ENCODE measurements around the gene ZNF138.
"Not testable (repeated sequence)": the region's sequence is repeated elsewhere in the genome, so short reads cannot be mapped to it uniquely, and the experiment has no call there.

Gene ZNF138

GRCh38 chr7:64794171-64794844 lies at the start of gene ZNF138:
ZNF138 (plus strand) TSS chr7:64794428; CDS start chr7:64794569, 141 bp downstream.
- DNase-seq (ENCODE audit: low read depth, low spot score): peak; percentile 88

- DNase-seq (ENCODE audit: low read depth, low spot score): no peak
Observed at GRCh38 chr7:64744680-64745079, 49.5 kb upstream of the ZNF138 start.

GRCh38 chr7:64747802-64748201 lies 46.4 kb upstream of the ZNF138 start:
- DNase-seq (ENCODE audit: low read depth, low spot score): no peak

- DNase-seq (ENCODE audit: low read depth, low spot score): no peak
Observed at GRCh38 chr7:64753032-64753431, 41.2 kb upstream of the ZNF138 start.

- DNase-seq (ENCODE audit: low read depth, low spot score): no peak
Observed at GRCh38 chr7:64755865-64756264, 38.4 kb upstream of the ZNF138 start.

GRCh38 chr7:64758151-64758550 lies 36.1 kb upstream of the ZNF138 start:
- no peak for DNase-seq (ENCODE audit: low read depth, low spot score)

GRCh38 chr7:64768824-64769223 lies 25.4 kb upstream of the ZNF138 start:
- DNase-seq (ENCODE audit: low read depth, low spot score): no peak

- no peak for DNase-seq (ENCODE audit: low read depth, low spot score)
Observed at GRCh38 chr7:64774204-64774842, 19.9 kb upstream of the ZNF138 start.

GRCh38 chr7:64775289-64775688 lies 18.9 kb upstream of the ZNF138 start:
- DNase-seq (ENCODE audit: low read depth, low spot score): no peak

GRCh38 chr7:64784842-64785241 lies 9.4 kb upstream of the ZNF138 start:
- DNase-seq (ENCODE audit: low read depth, low spot score): not testable (repeated sequence)

GRCh38 chr7:64787295-64787694 lies 6.9 kb upstream of the ZNF138 start:
- DNase-seq (ENCODE audit: low read depth, low spot score): no peak

GRCh38 chr7:64789241-64789640 lies 5.0 kb upstream of the ZNF138 start:
- DNase-seq (ENCODE audit: low read depth, low spot score): not testable (repeated sequence)

- DNase-seq (ENCODE audit: low read depth, low spot score): no peak
Observed at GRCh38 chr7:64793106-64793755, 997 bp upstream of the ZNF138 start.

GRCh38 chr7:64795176-64795575 lies 948 bp downstream of the ZNF138 start:
- DNase-seq (ENCODE audit: low read depth, low spot score): no peak

- DNase-seq (ENCODE audit: low read depth, low spot score): not testable (repeated sequence)
Observed at GRCh38 chr7:64799169-64799568, 4.9 kb downstream of the ZNF138 start.

GRCh38 chr7:64802699-64803098 lies 8.5 kb downstream of the ZNF138 start:
- DNase-seq (ENCODE audit: low read depth, low spot score): no peak

GRCh38 chr7:64807731-64808365 lies 13.6 kb downstream of the ZNF138 start:
- no peak for DNase-seq (ENCODE audit: low read depth, low spot score)

- no peak for DNase-seq (ENCODE audit: low read depth, low spot score)
Observed at GRCh38 chr7:64811767-64812166, 17.5 kb downstream of the ZNF138 start.

- no peak for DNase-seq (ENCODE audit: low read depth, low spot score)
Observed at GRCh38 chr7:64830926-64831325, 36.7 kb downstream of the ZNF138 start.

GRCh38 chr7:64832136-64832535 lies 37.9 kb downstream of the ZNF138 start:
- no peak for DNase-seq (ENCODE audit: low read depth, low spot score)

- DNase-seq (ENCODE audit: low read depth, low spot score): no peak
Observed at GRCh38 chr7:64834989-64835388, 40.8 kb downstream of the ZNF138 start.

- DNase-seq (ENCODE audit: low read depth, low spot score): not testable (repeated sequence)
Observed at GRCh38 chr7:64835856-64836255, 41.6 kb downstream of the ZNF138 start.

All from activated CD4-positive, CD25-positive, alpha-beta regulatory T cell treated with anti-CD3 and anti-CD28 coated beads, Interleukin-2, amount 50 U/mL, for 16 hours (primary cell).